Bronchial epithelial cell (primary cell): Measurements from ENCODE around the gene MRPL17. TPM values are rescaled to one million over a fixed set of nuclear protein-coding genes. Genes with fewer than 3 reads are reported as not detected.

Source experiments
- DNase-seq: peaks from one replicate; pipeline ENCODE4 v3.0.0-alpha.2; 2010; ENCODE audit warnings: low read depth
- FAIRE-seq: peaks from 2 replicates; lab custom pipeline; 2011; peaks lifted over from hg19 to GRCh38; lab: Jason Lieb, UNC
- H3K27me3 ChIP-seq: 2 replicates; pipeline ENCODE4 v1.5.1; 2011; ENCODE audit warnings: low read length; ENCODE audit not compliant: control insufficient read depth, insufficient read depth
- H3K36me3 ChIP-seq: 2 replicates; pipeline ENCODE4 v1.5.1; 2011; ENCODE audit warnings: low read length; ENCODE audit not compliant: control insufficient read depth, insufficient read depth
- H3K4me3 ChIP-seq: 2 replicates; pipeline ENCODE4 v1.5.1; 2011; ENCODE audit warnings: mild to moderate bottlenecking, low read depth, low read length, control low read depth
- CTCF ChIP-seq: IDR thresholded peaks from 2 replicates; pipeline ENCODE4 v1.5.1; 2011; ENCODE audit warnings: mild to moderate bottlenecking, moderate library complexity, low read length, control low read depth, inconsistent platforms; ENCODE audit not compliant: insufficient read depth, severe bottlenecking
- total RNA-seq: library from RNA; depleted of rRNA; stranded (reverse); fragments of >200 nt; gene quantifications from 2 replicates; pipeline ENCODE4 v1.2.1, GENCODE V29; 2014

Gene MRPL17
- total RNA-seq, 1 donor from 2014 or later = 63.7 TPM

GRCh38 chr11:6632116-6633073 is 50.7 kb downstream of the MRPL17 start:
- DNase-seq (no peak), FAIRE-seq (no peak)
- no peak for TF ChIP-seq CTCF
- H3K4me3 ChIP-seq = no peak overlapping the region
- no peaks in the 10 kb centered on the region for H3K36me3 ChIP-seq
- H3K27me3 ChIP-seq = peaks cover 19% of the 10 kb centered on the region

DNA sequence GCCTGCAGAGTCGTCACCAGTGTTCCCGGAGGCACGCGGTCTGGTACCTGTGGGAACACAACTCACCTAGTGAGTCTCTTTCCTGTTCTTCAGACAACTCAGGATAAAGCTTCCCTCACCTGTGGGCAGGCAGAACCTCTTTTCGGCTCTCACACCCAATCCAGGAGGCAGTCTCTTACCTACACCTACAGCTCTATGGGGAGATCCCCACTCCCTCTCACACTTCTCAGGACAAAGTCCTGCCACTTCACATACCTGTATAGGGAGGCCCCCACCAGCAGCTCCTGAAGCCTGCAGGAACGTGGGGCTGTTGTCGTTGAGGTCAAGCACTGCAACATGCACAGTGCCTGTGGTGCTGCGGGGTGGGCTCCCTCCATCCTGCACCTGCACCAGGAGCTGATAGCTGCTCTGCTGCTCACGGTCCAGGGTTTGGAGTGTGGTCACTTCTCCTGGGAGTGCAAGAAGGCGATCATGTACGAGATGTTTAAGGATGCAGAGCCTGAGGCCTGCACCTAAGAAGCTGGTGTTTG is 51.7 kb downstream of the MRPL17 start:
- no peaks in the 10 kb centered on the region for H3K36me3 ChIP-seq
- H3K27me3 ChIP-seq = peaks cover 19% of the 10 kb centered on the region
- no peak for TF ChIP-seq CTCF
- DNase-seq = no peak
- no peak overlapping the region for H3K4me3 ChIP-seq
- FAIRE-seq = no peak

GRCh38 chr11:6630632-6631291 is 52.4 kb downstream of the MRPL17 start:
- no peaks in the 10 kb centered on the region for H3K36me3 ChIP-seq

More at GRCh38 chr11:6630632-6631291, 52.4 kb downstream of the MRPL17 start:
- Histone ChIP-seq H3K27me3 (peaks cover 19% of the 10 kb centered on the region), H3K4me3 (no peak overlapping the region)
- FAIRE-seq (no peak), DNase-seq (no peak)
- no peak for TF ChIP-seq CTCF

Other genes with a start within 250 kb of the MRPL17 start
- gene HPX, start 242.4 kb downstream of the MRPL17 start, total RNA-seq = 0.26 and 0.51 TPM in 2 replicates
- 7.6 and 9.9 TPM in 2 replicates for gene TRIM3, start 209.4 kb downstream of the MRPL17 start, total RNA-seq
- gene ARFIP2, start 202.0 kb downstream of the MRPL17 start, total RNA-seq = 59.3 and 72.7 TPM in 2 replicates
- 39.5 and 42.1 TPM in 2 replicates for gene TIMM10B, start 201.8 kb downstream of the MRPL17 start, total RNA-seq
- gene DNHD1, start 186.1 kb downstream of the MRPL17 start, total RNA-seq = 4.5 and 8.2 TPM in 2 replicates
- 10.3 and 10.5 TPM in 2 replicates for gene RRP8, start 79.7 kb downstream of the MRPL17 start, total RNA-seq
- gene ILK, start 79.6 kb downstream of the MRPL17 start, total RNA-seq = 47.0 and 70.3 TPM in 2 replicates
- gene TAF10, start 71.1 kb downstream of the MRPL17 start, total RNA-seq = 43.2 and 70.2 TPM in 2 replicates
- 23.7 and 40.8 TPM in 2 replicates for gene TPP1, start 63.9 kb downstream of the MRPL17 start, total RNA-seq
- gene DCHS1, start 27.5 kb downstream of the MRPL17 start, total RNA-seq = 0.26 TPM in 2 replicates
- under 0.01 TPM in 2 replicates for gene OR2AG2, start 88.6 kb upstream of the MRPL17 start, total RNA-seq
- not detected in 2 replicates for gene OR2AG1, start 99.7 kb upstream of the MRPL17 start, total RNA-seq
- gene OR6A2, start 116.3 kb upstream of the MRPL17 start, total RNA-seq = under 0.01 and 0.26 TPM in 2 replicates
- gene OR10A5, start 162.3 kb upstream of the MRPL17 start, total RNA-seq = not detected in 2 replicates
- gene OR10A2, start 179.7 kb upstream of the MRPL17 start, total RNA-seq = not detected in 2 replicates
- not detected in 2 replicates for gene OR10A4, start 193.3 kb upstream of the MRPL17 start, total RNA-seq
- 0.26 TPM in 1 of 2 replicates, not detected in the other for gene OR2D2, start 209.2 kb upstream of the MRPL17 start, total RNA-seq
- gene OR2D3, start 237.7 kb upstream of the MRPL17 start, total RNA-seq = not detected in 2 replicates
- gene ZNF215, start 243.1 kb upstream of the MRPL17 start, total RNA-seq = 4.7 and 6.1 TPM in 2 replicates